ENCODE measurements around the gene LSM12.

LSM12 gene

GRCh38 chr17:44004761-44005526 lies 61.5 kb downstream of the LSM12 start:
- DNase-seq: peak in 2 of 3 donors; percentile 25 to 42
- H3K9me3 ChIP-seq (ENCODE audit: control extremely low read depth in 1 of 5, control insufficient read depth in 4 of 5, insufficient read depth in 2 of 5, low read depth in 1 of 5, low read length in 4 of 5): no peaks in the 10 kb centered on the region

GRCh38 chr17:44004077-44004760 lies 62.3 kb downstream of the LSM12 start, which contains the start of gene NAGS:
Gene NAGS, plus strand, starts transcription at chr17:44004622. Its CDS starts 42 bp downstream, at chr17:44004664.
- CTCF ChIA-PET: interaction anchor here (0.6 to 1.8 kb wide), 4 partner anchors 8 to 86 kb away, joined by 3 to 4 read pairs (median 3); no protein-coding TSS in a partner anchor
- peak in 2 of 3 donors; percentile 57 to 68 for DNase-seq
- Histone ChIP-seq H3K27ac (ENCODE audit: insufficient read depth in 1 of 2, low read depth in 1 of 2, low read length in 2 of 2, poor library complexity in 1 of 2, severe bottlenecking in 2 of 2) (no peak within 1 kb of the TSS), H3K36me3 (ENCODE audit: control insufficient read depth in 4 of 4, insufficient read depth in 4 of 4, low read length in 3 of 4) (peaks cover 0 to under 1% (median 0%) of the 10 kb centered on the region in 4 experiments), H3K4me1 (ENCODE audit: control extremely low read depth in 1 of 4, control insufficient read depth in 4 of 4, insufficient read depth in 4 of 4, low read length in 3 of 4) (peaks cover 0 to 41% (median 39%) of the 10 kb centered on the region in 4 experiments), H3K9me3 (ENCODE audit: control extremely low read depth in 1 of 5, control insufficient read depth in 4 of 5, insufficient read depth in 2 of 5, low read depth in 1 of 5, low read length in 4 of 5) (no peaks in the 10 kb centered on the region), H3K27me3 (replicated peaks in 2 of 5; ENCODE audit: control insufficient read depth in 4 of 5, insufficient read depth in 5 of 5, low read length in 4 of 5) (peaks cover 2 to 68% (median 26%) of the 10 kb centered on the region in 5 experiments), H3K4me3 (ENCODE audit: control insufficient read depth in 1 of 7, extremely low read depth in 1 of 7, insufficient read depth in 4 of 7, low read depth in 2 of 7, low read length in 6 of 7) (peak within 1 kb of the TSS in 3 of 7 experiments; percentile 36 to 70 (median 49))
- 10% methylated on average over 23 of the region's 25 CpGs for WGBS (ENCODE audit: insufficient coverage)
- POLR2A ChIA-PET: no interaction called here

More at GRCh38 chr17:44004761-44005526, 61.5 kb downstream of the LSM12 start:
- 3% methylated on average over 67 of the region's 71 CpGs for WGBS (ENCODE audit: insufficient coverage)
- Histone ChIP-seq H3K27me3 (replicated peaks in 2 of 5; ENCODE audit: control insufficient read depth in 4 of 5, insufficient read depth in 5 of 5, low read length in 4 of 5) (peaks cover 2 to 72% (median 26%) of the 10 kb centered on the region in 5 experiments), H3K4me1 (ENCODE audit: control extremely low read depth in 1 of 4, control insufficient read depth in 4 of 4, insufficient read depth in 4 of 4, low read length in 3 of 4) (peaks cover 0 to 41% (median 39%) of the 10 kb centered on the region in 4 experiments), H3K27ac (ENCODE audit: insufficient read depth in 1 of 2, low read depth in 1 of 2, low read length in 2 of 2, poor library complexity in 1 of 2, severe bottlenecking in 2 of 2) (no peak overlapping the region), H3K4me3 (ENCODE audit: control insufficient read depth in 1 of 7, extremely low read depth in 1 of 7, insufficient read depth in 4 of 7, low read depth in 2 of 7, low read length in 6 of 7) (peak overlapping the region in 3 of 7 experiments; percentile 36 to 58 (median 49)), H3K36me3 (ENCODE audit: control insufficient read depth in 4 of 4, insufficient read depth in 4 of 4, low read length in 3 of 4) (peaks cover 0 to 5% (median 2%) of the 10 kb centered on the region in 4 experiments)
- ChIA-PET CTCF (interaction anchor here (1.8 kb wide), 1 partner anchor 86 kb away, joined by 4 read pairs; no protein-coding TSS in a partner anchor), POLR2A (no interaction called here)

GRCh38 chr17:44002141-44002848 lies 64.2 kb downstream of the LSM12 start:
- ChIA-PET CTCF (interaction anchor here (0.7 to 14.2 kb wide), 3 partner anchors 9 to 61 kb away, joined by 3 to 218 read pairs (median 3); partner anchors contain the start of gene PPY), POLR2A (no interaction called here)
- Histone ChIP-seq H3K4me1 (ENCODE audit: control extremely low read depth in 1 of 4, control insufficient read depth in 4 of 4, insufficient read depth in 4 of 4, low read length in 3 of 4) (peaks cover 0 to 30% (median 28%) of the 10 kb centered on the region in 4 experiments), H3K27me3 (replicated peaks in 2 of 5; ENCODE audit: control insufficient read depth in 4 of 5, insufficient read depth in 5 of 5, low read length in 4 of 5) (peaks cover 2 to 55% (median 29%) of the 10 kb centered on the region in 5 experiments), H3K4me3 (ENCODE audit: control insufficient read depth in 1 of 7, extremely low read depth in 1 of 7, insufficient read depth in 4 of 7, low read depth in 2 of 7, low read length in 6 of 7) (no peak overlapping the region), H3K36me3 (ENCODE audit: control insufficient read depth in 4 of 4, insufficient read depth in 4 of 4, low read length in 3 of 4) (no peaks in the 10 kb centered on the region), H3K27ac (ENCODE audit: insufficient read depth in 1 of 2, low read depth in 1 of 2, low read length in 2 of 2, poor library complexity in 1 of 2, severe bottlenecking in 2 of 2) (no peak overlapping the region), H3K9me3 (ENCODE audit: control extremely low read depth in 1 of 5, control insufficient read depth in 4 of 5, insufficient read depth in 2 of 5, low read depth in 1 of 5, low read length in 4 of 5) (no peaks in the 10 kb centered on the region)
- 89% methylated on average over 7 of the region's 9 CpGs for WGBS (ENCODE audit: insufficient coverage)
- no peak for DNase-seq

GRCh38 chr17:44001461-44001920 lies 65.0 kb downstream of the LSM12 start:
- ChIA-PET CTCF (interaction anchor here (0.7 to 14.2 kb wide), 3 partner anchors 19 to 60 kb away, joined by 3 to 218 read pairs (median 3); partner anchors contain the start of gene PPY), POLR2A (interaction anchor here (0.7 kb wide), 1 partner anchor 354 kb away, joined by 5 read pairs; no protein-coding TSS in a partner anchor)
- Histone ChIP-seq H3K36me3 (ENCODE audit: control insufficient read depth in 4 of 4, insufficient read depth in 4 of 4, low read length in 3 of 4) (no peaks in the 10 kb centered on the region), H3K4me3 (ENCODE audit: control insufficient read depth in 1 of 7, extremely low read depth in 1 of 7, insufficient read depth in 4 of 7, low read depth in 2 of 7, low read length in 6 of 7) (no peak overlapping the region), H3K9me3 (ENCODE audit: control extremely low read depth in 1 of 5, control insufficient read depth in 4 of 5, insufficient read depth in 2 of 5, low read depth in 1 of 5, low read length in 4 of 5) (no peaks in the 10 kb centered on the region), H3K4me1 (ENCODE audit: control extremely low read depth in 1 of 4, control insufficient read depth in 4 of 4, insufficient read depth in 4 of 4, low read length in 3 of 4) (peaks cover 0 to 24% (median 22%) of the 10 kb centered on the region in 4 experiments), H3K27me3 (replicated peaks in 2 of 5; ENCODE audit: control insufficient read depth in 4 of 5, insufficient read depth in 5 of 5, low read length in 4 of 5) (peaks cover 2 to 52% (median 26%) of the 10 kb centered on the region in 5 experiments), H3K27ac (ENCODE audit: insufficient read depth in 1 of 2, low read depth in 1 of 2, low read length in 2 of 2, poor library complexity in 1 of 2, severe bottlenecking in 2 of 2) (no peak overlapping the region)
- no peak for DNase-seq
- 80% methylated on average over 1 of the region's 2 CpGs for WGBS (ENCODE audit: insufficient coverage)

- no peak for DNase-seq
- 97% methylated on average over 4 of the region's 6 CpGs for WGBS (ENCODE audit: insufficient coverage)
- no peaks in the 10 kb centered on the region for H3K9me3 ChIP-seq (ENCODE audit: control extremely low read depth in 1 of 5, control insufficient read depth in 4 of 5, insufficient read depth in 2 of 5, low read depth in 1 of 5, low read length in 4 of 5)
- CTCF ChIA-PET: interaction anchor here (0.7 to 14.2 kb wide), 3 partner anchors 18 to 59 kb away, joined by 3 to 218 read pairs (median 3); partner anchors contain the start of gene PPY
- POLR2A ChIA-PET: interaction anchor here (0.7 kb wide), 1 partner anchor 354 kb away, joined by 5 read pairs; no protein-coding TSS in a partner anchor
- no peak overlapping the region for H3K27ac ChIP-seq (ENCODE audit: insufficient read depth in 1 of 2, low read depth in 1 of 2, low read length in 2 of 2, poor library complexity in 1 of 2, severe bottlenecking in 2 of 2)
- peaks cover 0 to 19% (median 17%) of the 10 kb centered on the region in 4 experiments for H3K4me1 ChIP-seq (ENCODE audit: control extremely low read depth in 1 of 4, control insufficient read depth in 4 of 4, insufficient read depth in 4 of 4, low read length in 3 of 4)
- H3K27me3 ChIP-seq (replicated peaks in 2 of 5; ENCODE audit: control insufficient read depth in 4 of 5, insufficient read depth in 5 of 5, low read length in 4 of 5): peaks cover 2 to 52% (median 28%) of the 10 kb centered on the region in 5 experiments
- no peaks in the 10 kb centered on the region for H3K36me3 ChIP-seq (ENCODE audit: control insufficient read depth in 4 of 4, insufficient read depth in 4 of 4, low read length in 3 of 4)
- no peak overlapping the region for H3K4me3 ChIP-seq (ENCODE audit: control insufficient read depth in 1 of 7, extremely low read depth in 1 of 7, insufficient read depth in 4 of 7, low read depth in 2 of 7, low read length in 6 of 7)
Measured at GRCh38 chr17:44000871-44001460, 65.5 kb downstream of the LSM12 start.

All from common myeloid progenitor, CD34-positive (primary cell).